Left ventricle myocardium superior (tissue), 1 donor: ENCODE results near the gene RIOX2. TPM values are rescaled to one million over a fixed set of nuclear protein-coding genes. Genes with fewer than 3 reads are reported as not detected.
A peak's percentile ranks its signal among the peaks of the same experiment; 100 is the strongest.
"Not testable (repeated sequence)": the region's sequence is repeated elsewhere in the genome, so short reads cannot be mapped to it uniquely, and the experiment has no call there.

Source experiments
- ATAC-seq: fragments of 200-7000 bp; cut with Tn5 transposase; one replicate; pipeline ENCODE4 v1.9.1; 2020; ENCODE audit warnings: mild to moderate bottlenecking, moderate library complexity
- DNase-seq: peaks from one replicate; pipeline ENCODE4 v3.0.0-alpha.2; 2020
- intact Hi-C: fragments of 100-400 bp; cut with micrococcal nuclease; formaldehyde crosslinking; loops from one replicate; pipeline ENCODE4 v1.11.0; 2022
- total RNA-seq: library from RNA; stranded (reverse); fragmentation: NEBNext Ultra II Directional; extraction: Animal tissue kit (Norgen Biotek cat#: 25700); gene quantifications from one replicate; pipeline ENCODE4 v1.2.1, GENCODE V29; 2021
- donor health status: DM: no; HTN: yes; CAD: no; lungs with severe emphysema.

RIOX2 gene
- total RNA-seq, 1 donor from 2014 or later: 11.1 TPM

GRCh38 chr3:97931218-97931617 lies 41.0 kb downstream of the RIOX2 start:
- ATAC-seq (no peak), DNase-seq (no peak)
- intact Hi-C loops: no loop called here

DNA sequence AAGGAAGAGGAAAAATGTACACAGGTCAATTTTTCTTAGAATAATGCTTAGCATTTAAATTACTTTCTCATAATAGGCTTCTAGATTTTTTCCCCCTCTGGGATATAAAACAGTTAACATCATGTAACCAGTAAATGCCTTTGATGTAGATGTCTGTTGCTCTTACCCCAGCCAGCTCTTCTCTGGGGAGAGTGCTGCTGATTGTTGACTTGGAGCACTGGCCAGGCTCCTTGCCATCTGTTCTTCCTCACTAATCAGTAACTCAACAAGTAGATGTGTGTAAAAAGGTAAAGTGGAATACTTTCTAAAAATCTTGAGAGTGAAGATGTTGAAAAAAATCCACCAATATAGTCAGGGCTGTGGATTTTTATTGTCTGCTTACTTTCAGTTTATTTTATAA lies 42.2 kb downstream of the RIOX2 start:
- intact Hi-C loops: no loop called here
- peak; percentile 67 for ATAC-seq
- DNase-seq: peak; percentile 38

- ATAC-seq: no peak
- intact Hi-C loops: no loop called here
- no peak for DNase-seq
Measured at GRCh38 chr3:97928986-97929385, 43.2 kb downstream of the RIOX2 start.

- intact Hi-C loops: no loop called here
- DNase-seq: no peak
- no peak for ATAC-seq
Measured at GRCh38 chr3:97927704-97928103, 44.5 kb downstream of the RIOX2 start.

DNA sequence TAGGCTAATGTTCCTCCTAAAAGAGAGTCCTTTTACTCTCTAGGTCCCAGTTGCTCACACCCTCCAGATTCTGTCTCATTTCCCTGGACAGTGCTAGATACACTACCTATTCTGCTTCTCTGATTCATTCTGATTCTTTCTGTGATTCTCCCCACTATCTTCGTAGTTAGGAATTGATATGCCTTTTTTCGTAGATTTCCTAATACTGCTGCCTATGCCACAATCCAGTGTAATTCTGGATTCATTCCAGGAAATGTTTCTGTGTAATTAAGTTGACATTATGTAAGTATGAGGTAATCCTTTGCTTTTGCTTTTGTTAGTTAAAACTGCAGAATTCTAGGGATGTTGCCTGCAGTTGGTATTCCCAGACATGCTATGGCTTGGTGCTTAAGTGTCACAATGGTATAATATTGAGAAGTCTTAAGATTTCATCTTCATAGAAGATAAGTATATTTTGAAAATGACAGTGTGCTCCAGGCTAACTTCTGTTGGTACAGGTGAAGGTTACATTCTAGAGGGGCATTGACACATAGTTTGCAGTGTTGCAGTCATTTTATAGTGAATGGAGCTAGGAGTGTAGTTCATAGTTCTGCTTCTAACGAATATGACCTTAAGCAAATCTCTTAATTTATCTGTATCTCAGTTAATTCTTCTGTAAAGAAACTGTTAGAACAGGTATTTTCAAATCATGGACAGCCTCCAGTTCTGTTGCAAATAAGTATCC lies 54.3 kb downstream of the RIOX2 start:
- ATAC-seq: peak; percentile 53
- no peak for DNase-seq
- intact Hi-C loops: loop anchor here (10.0 kb wide), 1 partner anchor 93 kb away; the partner anchor contains the start of gene CRYBG3

DNA sequence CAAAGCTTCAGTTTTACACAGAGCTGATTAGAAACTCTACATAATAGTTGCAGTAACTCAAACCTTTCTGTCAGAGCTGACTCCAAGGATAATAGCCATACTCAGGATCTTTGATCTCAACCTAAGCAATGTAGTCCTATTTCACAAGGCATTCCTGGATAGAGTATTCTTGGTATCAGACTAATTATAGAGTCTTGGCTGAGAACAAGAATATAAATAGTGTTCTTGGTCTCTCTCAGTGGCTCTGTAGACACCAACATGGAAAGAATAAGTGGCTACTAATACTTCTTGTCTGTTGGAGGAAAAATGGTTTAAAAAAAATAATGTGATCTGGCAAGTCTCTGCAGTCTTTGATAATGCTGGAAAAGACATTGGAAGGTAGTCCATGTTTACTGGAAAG lies 55.7 kb downstream of the RIOX2 start:
- no peak for DNase-seq
- intact Hi-C loops: loop anchor here (10.0 kb wide), 1 partner anchor 92 kb away; the partner anchor contains the start of gene CRYBG3

GRCh38 chr3:97914388-97914787 lies 57.8 kb downstream of the RIOX2 start:
- ATAC-seq (no peak), DNase-seq (no peak)
- intact Hi-C loops: loop anchor here (10.0 kb wide), 1 partner anchor 90 kb away; the partner anchor contains the start of gene CRYBG3

More for the DNA sequence above, 55.7 kb downstream of the RIOX2 start:
- peak; percentile 92 for ATAC-seq

- ATAC-seq: no peak
Measured at GRCh38 chr3:97911459-97911858, 60.8 kb downstream of the RIOX2 start.

GRCh38 chr3:97910931-97911351 lies 61.3 kb downstream of the RIOX2 start:
- intact Hi-C loops: loop anchor here (10.0 kb wide), 1 partner anchor 86 kb away; the partner anchor contains the start of gene CRYBG3
- ATAC-seq: peak; percentile 89
- DNase-seq: peak; percentile 24

More at GRCh38 chr3:97911459-97911858, 60.8 kb downstream of the RIOX2 start:
- no peak for DNase-seq
- intact Hi-C loops: loop anchor here (10.0 kb wide), 1 partner anchor 87 kb away; the partner anchor contains the start of gene CRYBG3

DNA sequence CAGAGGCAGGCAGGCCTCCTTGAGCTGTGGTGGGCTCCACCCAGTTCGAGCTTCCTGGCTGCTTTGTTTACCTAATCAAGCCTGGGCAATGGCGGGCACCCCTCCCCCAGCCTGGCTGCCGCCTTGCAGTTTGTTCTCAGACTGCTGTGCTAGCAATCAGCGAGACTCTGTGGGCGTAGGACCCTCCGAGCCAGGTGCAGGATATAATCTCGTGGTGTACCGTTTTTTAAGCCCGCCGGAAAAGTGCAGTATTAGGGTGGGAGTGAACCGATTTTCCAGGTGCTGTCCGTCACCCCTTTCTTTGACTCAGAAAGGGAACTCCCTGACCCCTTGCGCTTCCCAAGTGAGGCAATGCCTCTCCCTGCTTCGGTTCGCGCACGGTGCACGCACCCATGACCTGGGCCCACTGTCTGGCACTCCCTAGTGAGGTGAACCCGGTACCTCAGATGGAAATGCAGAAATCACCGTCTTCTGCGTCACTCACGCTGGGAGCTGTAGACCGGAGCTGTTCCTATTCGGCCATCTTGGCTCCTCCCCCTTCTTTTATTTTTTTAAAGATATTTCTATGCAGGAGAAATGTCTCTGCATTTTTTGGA lies 61.9 kb downstream of the RIOX2 start:
- ATAC-seq: not testable (repeated sequence)
- intact Hi-C loops: loop anchor here (10.0 kb wide), 1 partner anchor 86 kb away; the partner anchor contains the start of gene CRYBG3
- DNase-seq: peak; percentile 35

DNA sequence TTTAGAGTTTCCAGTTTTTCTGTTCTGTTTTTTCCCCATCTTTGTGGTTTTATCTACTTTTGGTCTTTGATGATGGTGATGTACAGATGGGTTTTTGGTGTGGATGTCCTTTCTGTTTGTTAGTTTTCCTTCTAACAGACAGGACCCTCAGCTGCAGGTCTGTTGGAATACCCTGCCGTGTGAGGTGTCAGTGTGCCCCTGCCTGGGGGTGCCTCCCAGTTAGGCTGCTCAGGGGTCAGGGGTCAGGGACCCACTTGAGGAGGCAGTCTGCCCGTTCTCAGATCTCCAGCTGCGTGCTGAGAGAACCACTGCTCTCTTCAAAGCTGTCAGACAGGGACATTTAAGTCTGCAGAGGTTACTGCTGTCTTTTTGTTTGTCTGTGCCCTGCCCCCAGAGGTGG lies 62.4 kb downstream of the RIOX2 start:
- intact Hi-C loops: loop anchor here (10.0 kb wide), 1 partner anchor 85 kb away; the partner anchor contains the start of gene CRYBG3
- not testable (repeated sequence) for DNase-seq, ATAC-seq

GRCh38 chr3:97901313-97902248 lies 70.7 kb downstream of the RIOX2 start:
- DNase-seq (no peak), ATAC-seq (peak; percentile 72)
- intact Hi-C loops: no loop called here

GRCh38 chr3:97899331-97899730 lies 72.9 kb downstream of the RIOX2 start:
- ATAC-seq (no peak), DNase-seq (no peak)
- intact Hi-C loops: no loop called here

DNA sequence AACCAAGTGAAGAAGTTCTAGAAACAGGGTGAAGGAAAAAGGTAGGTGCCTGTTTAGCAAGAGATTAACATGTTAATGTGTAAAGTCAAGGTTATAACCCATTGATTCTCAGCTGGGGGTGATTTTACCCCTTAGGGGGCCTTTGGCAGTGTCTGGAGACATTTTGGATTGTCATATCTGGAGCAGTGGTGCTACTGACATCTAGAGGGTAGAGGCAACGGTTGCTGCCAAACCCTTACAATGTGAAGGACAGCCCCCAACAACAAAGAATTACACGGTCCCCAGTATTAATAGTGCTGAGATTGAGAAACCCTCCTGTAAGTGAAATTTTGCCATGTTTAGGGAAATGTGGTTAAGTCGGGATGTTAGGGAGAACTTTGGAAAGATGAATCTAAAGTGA lies 75.7 kb downstream of the RIOX2 start:
- DNase-seq (no peak), ATAC-seq (no peak)
- intact Hi-C loops: no loop called here

DNA sequence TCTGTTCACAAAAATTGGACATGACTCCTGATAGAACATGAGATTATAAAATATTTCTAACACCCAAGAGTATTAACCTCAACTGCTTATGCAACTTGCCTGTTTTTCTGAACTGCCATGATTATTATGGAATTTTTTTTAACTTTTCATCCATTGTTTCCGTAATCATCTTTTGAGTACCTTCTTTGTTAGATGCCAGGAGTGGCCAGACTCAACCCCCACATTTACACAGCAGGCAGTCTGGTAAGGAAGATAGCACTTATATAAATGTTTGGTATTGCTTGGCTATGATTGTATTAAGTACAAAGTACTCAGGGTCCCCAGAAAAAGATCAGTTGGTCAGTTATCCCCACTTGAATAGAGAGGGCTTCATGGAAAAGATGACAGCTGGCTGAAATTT lies 76.1 kb downstream of the RIOX2 start:
- DNase-seq (no peak), ATAC-seq (no peak)
- intact Hi-C loops: no loop called here

DNA sequence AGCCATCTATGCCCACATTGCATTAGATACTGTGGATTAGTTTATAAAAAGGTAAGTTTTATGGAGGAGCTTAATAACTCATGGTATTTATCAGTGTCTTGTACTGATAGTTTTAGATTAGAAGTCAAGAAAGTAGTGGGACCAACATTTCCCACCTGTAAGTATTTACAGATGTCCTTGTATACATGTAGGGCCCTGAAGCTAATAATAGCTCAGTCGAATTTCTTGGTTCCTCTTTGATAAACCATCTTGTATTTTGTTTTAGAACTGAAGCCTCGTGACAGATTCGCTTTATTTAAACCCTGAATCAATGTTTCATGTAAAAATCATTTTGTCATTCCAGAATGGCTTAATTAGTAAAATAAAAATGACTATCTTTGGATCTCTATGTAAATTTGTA lies 77.0 kb downstream of the RIOX2 start:
- no peak for ATAC-seq
- no peak for DNase-seq
- intact Hi-C loops: no loop called here

DNA sequence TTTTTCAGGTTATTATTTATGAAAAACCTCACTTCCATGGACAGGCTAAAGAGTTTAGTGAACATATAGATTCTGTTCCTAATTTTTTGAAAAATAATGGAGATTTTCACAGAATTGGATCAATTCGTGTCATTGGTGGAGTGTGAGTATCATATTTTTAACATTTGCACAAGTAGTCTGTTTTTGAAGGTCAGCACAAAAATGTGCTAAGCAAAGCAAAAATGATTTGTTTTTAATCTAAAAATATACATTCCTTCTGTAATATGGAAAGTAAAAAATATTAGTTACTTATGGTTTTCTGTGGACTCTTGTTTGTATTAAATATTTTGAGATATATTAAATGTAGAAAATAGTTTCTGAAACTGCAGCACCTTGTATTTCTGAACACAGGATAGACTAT lies 79.4 kb downstream of the RIOX2 start:
- no peak for ATAC-seq
- intact Hi-C loops: no loop called here
- DNase-seq: no peak
